BE2C (cell line): Measurements from ENCODE around the gene CTSE.

Experiments
- DNase-seq: peaks from one replicate; pipeline ENCODE4 v3.0.0-alpha.2; 2020
- H3K27me3 ChIP-seq: fragments of 250-450 bp; sonication (Bioruptor Pico); 2 replicates; pipeline ENCODE4 v1.5.1; 2020; ENCODE audit warnings: mild to moderate bottlenecking
- H3K36me3 ChIP-seq: fragments of 250-450 bp; sonication (Bioruptor Pico); 2 replicates; pipeline ENCODE4 v1.5.1; 2020; ENCODE audit warnings: mild to moderate bottlenecking
- H3K4me1 ChIP-seq: fragments of 250-450 bp; sonication (Bioruptor Pico); 2 replicates; pipeline ENCODE4 v1.5.1; 2020
- H3K4me3 ChIP-seq: 2 replicates; pipeline ENCODE4 v1.5.1; 2011; ENCODE audit warnings: low read depth, low read length
- H3K9me3 ChIP-seq: fragments of 250-450 bp; sonication (Bioruptor Pico); 2 replicates; pipeline ENCODE4 v1.5.1; 2020
- CTCF ChIP-seq: IDR thresholded peaks from 2 replicates; pipeline ENCODE4 v1.5.1; 2012; ENCODE audit warnings: mild to moderate bottlenecking, low read depth, low read length

CTSE gene

GRCh38 chr1:205994346-205994745, 29.3 kb downstream of the CTSE start:
- Histone ChIP-seq H3K4me3 (no peak overlapping the region), H3K36me3 (no peaks in the 10 kb centered on the region), H3K27me3 (peaks cover 31% of the 10 kb centered on the region), H3K4me1 (no peaks in the 10 kb centered on the region), H3K9me3 (no peaks in the 10 kb centered on the region)
- TF ChIP-seq CTCF, result no peak
- no peak for DNase-seq

- Histone ChIP-seq H3K9me3 (no peaks in the 10 kb centered on the region), H3K27me3 (peaks cover 31% of the 10 kb centered on the region), H3K4me1 (no peaks in the 10 kb centered on the region), H3K4me3 (no peak overlapping the region), H3K36me3 (no peaks in the 10 kb centered on the region)
- no peak for DNase-seq
- no peak for TF ChIP-seq CTCF
Measured at GRCh38 chr1:205993068-205993467, 30.6 kb downstream of the CTSE start.

GRCh38 chr1:205992218-205992882, 31.3 kb downstream of the CTSE start:
- no peak for TF ChIP-seq CTCF
- no peak overlapping the region for H3K4me3 ChIP-seq
- no peaks in the 10 kb centered on the region for H3K9me3 ChIP-seq
- DNase-seq, result no peak
- H3K27me3 ChIP-seq, result peaks cover 27% of the 10 kb centered on the region
- no peaks in the 10 kb centered on the region for H3K4me1 ChIP-seq
- H3K36me3 ChIP-seq, result no peaks in the 10 kb centered on the region

GRCh38 chr1:205991237-205991636, 32.5 kb downstream of the CTSE start:
- H3K36me3 ChIP-seq, result no peaks in the 10 kb centered on the region
- no peak for TF ChIP-seq CTCF
- H3K27me3 ChIP-seq, result peaks cover 26% of the 10 kb centered on the region
- H3K9me3 ChIP-seq, result no peaks in the 10 kb centered on the region
- no peaks in the 10 kb centered on the region for H3K4me1 ChIP-seq
- no peak for DNase-seq
- H3K4me3 ChIP-seq, result no peak overlapping the region

GRCh38 chr1:205990226-205990625, 33.5 kb downstream of the CTSE start:
- no peak for TF ChIP-seq CTCF
- H3K27me3 ChIP-seq, result peaks cover 26% of the 10 kb centered on the region
- no peak for DNase-seq
- no peaks in the 10 kb centered on the region for H3K4me1 ChIP-seq
- no peaks in the 10 kb centered on the region for H3K9me3 ChIP-seq
- H3K36me3 ChIP-seq, result no peaks in the 10 kb centered on the region
- H3K4me3 ChIP-seq, result no peak overlapping the region

GRCh38 chr1:205989786-205990185, 33.9 kb downstream of the CTSE start:
- DNase-seq, result no peak
- Histone ChIP-seq H3K4me1 (no peaks in the 10 kb centered on the region), H3K27me3 (peaks cover 26% of the 10 kb centered on the region), H3K4me3 (no peak overlapping the region), H3K9me3 (no peaks in the 10 kb centered on the region), H3K36me3 (no peaks in the 10 kb centered on the region)
- TF ChIP-seq CTCF, result no peak
